K562 (cell line): ENCODE data around the gene CSTPP1. TPM values are rescaled to one million over a fixed set of nuclear protein-coding genes. Genes with fewer than 3 reads are reported as not detected.

ENCODE experiments used
- ATAC-seq: fragments of 200-7000 bp; cut with Tn5 transposase; 3 replicates; pipeline ENCODE4 v1.9.1; 2020; ENCODE audit warnings: moderate library complexity
- BruUV-seq: library from RNA; stranded (reverse); fragments of 400-500 nt; replicated peaks from 2 replicates; lab custom pipeline; 2021; lab: Mats Ljungman, UMichigan
- CTCF ChIA-PET: fragments of 300-600 bp; formaldehyde crosslinking; extraction: SDS; loops from one replicate; lab custom pipeline; 2021; ENCODE audit warnings: low intra/inter-chr PET ratio; lab: Yijun Ruan, JAX
- POLR2A ChIA-PET: fragments of 300-600, 350-650 bp; sonication (Branson Sonifier 250); formaldehyde crosslinking; extraction: SDS; loops from one replicate; lab custom pipeline; 2021; ENCODE audit warnings: antibody characterized with exemption, inconsistent platforms; lab: Yijun Ruan, JAX
- DNase-seq, 4 experiments: peaks; one replicate each; pipeline versions ENCODE4 v3.0.0 to v3.0.0-alpha.2; 2011 to 2018; ENCODE audit warnings: low spot score in 3 of 4, mixed read lengths in 3 of 4; ENCODE audit errors: extremely low read depth in 1 of 4
- FAIRE-seq: peaks from 2 replicates; lab custom pipeline; 2011; peaks lifted over from hg19 to GRCh38; lab: Jason Lieb, UNC
- H2AFZ ChIP-seq: 2 replicates; pipeline ENCODE4 v1.6.0; 2011; ENCODE audit warnings: low read depth, low read length, control low read depth, inconsistent platforms
- H3K27ac ChIP-seq: fragments of 200-600 bp; 3 replicates; pipeline ENCODE4 v1.8.0; 2011; ENCODE audit warnings: low read depth, mild to moderate bottlenecking, control low read depth, inconsistent platforms, low read length, moderate library complexity, mixed read lengths; ENCODE audit errors: extremely low read depth
- H3K27me3 ChIP-seq, 2 experiments: fragments of 300-600 bp in 1 of 2; 2 replicates in 1 of 2; 3 replicates in 1 of 2; pipeline versions ENCODE4 v1.6.0 to v1.8.0; 2011; ENCODE audit warnings: inconsistent platforms in 2 of 2, low read length in 2 of 2, mild to moderate bottlenecking in 1 of 2, mixed read lengths in 1 of 2, moderate library complexity in 1 of 2; ENCODE audit not compliant: control insufficient read depth in 2 of 2, insufficient read depth in 2 of 2
- H3K36me3 ChIP-seq: fragments of 300-600 bp; 3 replicates; pipeline ENCODE4 v1.8.0; 2011; ENCODE audit warnings: mild to moderate bottlenecking, low read length, inconsistent platforms; ENCODE audit not compliant: control insufficient read depth, insufficient read depth
- H3K4me1 ChIP-seq, 2 experiments: fragments of 200-600 bp in 1 of 2; replicated peaks in 1 of 2; 2 replicates in 1 of 2; 3 replicates in 1 of 2; pipeline versions ENCODE4 v1.5.1 to v1.8.0; 2011; ENCODE audit warnings: inconsistent platforms in 2 of 2, low read length in 2 of 2, mild to moderate bottlenecking in 1 of 2, mixed read lengths in 1 of 2, moderate library complexity in 1 of 2; ENCODE audit not compliant: control insufficient read depth in 2 of 2, insufficient read depth in 2 of 2
- H3K4me2 ChIP-seq: 2 replicates; pipeline ENCODE4 v1.6.1; 2011; ENCODE audit warnings: low read length, control low read depth, inconsistent platforms, mixed read lengths; ENCODE audit not compliant: insufficient read depth
- H3K4me3 ChIP-seq: fragments of 200-600 bp; sonication (generic), shearing (Covaris generic); 2 replicates; pipeline ENCODE4 v1.5.1; 2016; ENCODE audit warnings: control low read depth, inconsistent platforms
- H3K79me2 ChIP-seq: fragments of 200-600 bp; 3 replicates; pipeline ENCODE4 v1.8.0; 2011; ENCODE audit warnings: low read length, inconsistent platforms; ENCODE audit not compliant: control insufficient read depth, insufficient read depth
- H3K9ac ChIP-seq, 2 experiments: 2 replicates each; pipeline versions ENCODE4 v1.6.0 to v1.6.1; 2011; ENCODE audit warnings: low read depth in 2 of 2, low read length in 2 of 2, control low read depth in 1 of 2, inconsistent platforms in 1 of 2, mild to moderate bottlenecking in 1 of 2, mixed read lengths in 1 of 2; ENCODE audit not compliant: insufficient read depth in 1 of 2
- H3K9me1 ChIP-seq: one replicate; pipeline ENCODE4 v1.6.0; 2011; ENCODE audit warnings: inconsistent platforms, mild to moderate bottlenecking, low read length, moderate library complexity; ENCODE audit not compliant: control insufficient read depth, insufficient read depth
- H3K9me3 ChIP-seq: replicated peaks from 2 replicates; pipeline ENCODE4 v1.5.1; 2011; ENCODE audit warnings: low read depth, low read length, inconsistent platforms; ENCODE audit not compliant: control insufficient read depth, insufficient read depth
- H4K20me1 ChIP-seq: replicated peaks from 2 replicates; pipeline ENCODE4 v1.6.1; 2011; ENCODE audit warnings: low read length, inconsistent platforms, mixed read lengths; ENCODE audit not compliant: control insufficient read depth, insufficient read depth
- CHD7 ChIP-seq: fragments of 200-600 bp; sonication (generic); IDR thresholded peaks from one replicate; pipeline ENCODE4 v1.6.1; 2012; ENCODE audit warnings: mild to moderate bottlenecking, low read depth, low read length, inconsistent platforms
- HDAC2 ChIP-seq: fragments of 450-650 bp; IDR thresholded peaks from 2 replicates; pipeline ENCODE4 v1.6.1; 2016; ENCODE audit warnings: mild to moderate bottlenecking
- KLF6 ChIP-seq: fragments of 250-450 bp; sonication (Bioruptor Pico); IDR thresholded peaks from 2 replicates; pipeline ENCODE4 v1.4.0; 2020; ENCODE audit warnings: mild to moderate bottlenecking, moderate library complexity, borderline replicate concordance
- RAD51 ChIP-seq: fragments of 450-650 bp; IDR thresholded peaks from 2 replicates; pipeline ENCODE4 v1.7.1; 2016; ENCODE audit warnings: low read depth, mild to moderate bottlenecking, borderline replicate concordance
- USF1 ChIP-seq: sonication (generic); formaldehyde crosslinking; IDR thresholded peaks from 2 replicates; pipeline ENCODE4 v1.9.0; 2022; ENCODE audit warnings: mild to moderate bottlenecking, missing genetic modification reagents
- USF2 ChIP-seq: sonication (generic); formaldehyde crosslinking; IDR thresholded peaks from 2 replicates; pipeline ENCODE4 v1.5.0; 2020; ENCODE audit warnings: missing genetic modification reagents
- WGBS: fragments of 100-300 bp; shearing (Covaris generic); methylation state at CpG from one replicate; pipeline ENCODE4 v1.1.6; 2016; ENCODE audit warnings: low coverage, mixed read lengths; ENCODE audit not compliant: insufficient coverage; ENCODE audit errors: missing lambda C conversion rate; 5-methylcytosine and 5-hydroxymethylcytosine counted together
- in situ Hi-C: fragments of 300-500 bp; cut with MboI; formaldehyde crosslinking; loops from 4 replicates; pipeline ENCODE4 v1.15.0; 2018; ENCODE audit warnings: inconsistent platforms, mixed read lengths
- intact Hi-C: fragments of 100-400 bp; cut with micrococcal nuclease; formaldehyde crosslinking; loops from 2 replicates; pipeline ENCODE4 v1.14.2; 2022
- polyA plus RNA-seq, 8 experiments: library from polyadenylated mRNA; depleted of rRNA in 4 of 8; stranded (reverse) in 5 of 8; unstranded in 3 of 8; fragments of >200 nt; fragmentation: Nextera tagmentation in 2 of 8; fragmentation: Illumina TruSeq in 1 of 8; extraction: Ambion mirVana in 2 of 8; extraction: Trizol in 1 of 8; gene quantifications; 2 replicates each; pipeline versions ENCODE4 v1.2.1 to v1.2.3, GENCODE V29; 2011 to 2014; ENCODE audit warnings: inconsistent platforms in 1 of 8, missing spikeins in 1 of 8
- total RNA-seq, 7 experiments: library from RNA; depleted of rRNA in 6 of 7; stranded (reverse); fragments of >200 nt in 6 of 7; fragmentation: Illumina TruSeq in 2 of 7; extraction: Trizol in 2 of 7; gene quantifications; 2 replicates each; pipeline versions ENCODE4 v1.2.1 to v1.2.3, GENCODE V29; 2011 to 2021; ENCODE audit warnings: low replicate concordance in 1 of 7

CSTPP1 gene
- total and polyA plus RNA-seq, 9 of the 15 experiments (the other 6 are each of a cell fraction or from before 2014, with no cell fraction given): 6.5 to 17.8 (median 9.2) TPM

GRCh38 chr11:47189100-47189834, 252.7 kb downstream of the CSTPP1 start:
- Histone ChIP-seq H3K9me1 (no peaks in the 10 kb centered on the region), H3K4me3 (no peak overlapping the region), H3K36me3 (no peaks in the 10 kb centered on the region), H2AFZ (no peak overlapping the region), H3K4me1 (peaks cover 7 to 34% of the 10 kb centered on the region in 2 experiments), H3K9ac (no peak overlapping the region), H3K79me2 (no peaks in the 10 kb centered on the region), H3K9me3 (no peaks in the 10 kb centered on the region), H3K27me3 (peaks cover 2 to 7% of the 10 kb centered on the region in 2 experiments; a peak in 2 of 5 replicates), H3K4me2 (no peak overlapping the region), H3K27ac (no peak overlapping the region), H4K20me1 (no peaks in the 10 kb centered on the region)
- BruUV-seq: no TSS peak
- in situ Hi-C loops: no loop called here
- CTCF ChIA-PET: no interaction called here
- ATAC-seq: no peak
- WGBS: 38% methylated on average over 10 of the region's 11 CpGs
- POLR2A ChIA-PET: interaction anchor here (0.7 to 1.2 kb wide), 2 partner anchors 26 to 530 kb away, joined by 3 read pairs; no protein-coding TSS in a partner anchor
- peak in 1 of 4 experiments; percentile 12 for DNase-seq
- intact Hi-C loops: no loop called here
- no peak for FAIRE-seq
- TF ChIP-seq HDAC2 (no peak), RAD51 (peak; percentile 62; the same call in 1 of the 2 replicates), CHD7 (no peak), USF1 (CRISPR knock-in tag) (peak; percentile 72), KLF6 (CRISPR knock-in tag) (no peak), USF2 (peak; percentile 57)
